GM19324 (cell line): ENCODE data around the gene SMAGP.

Source experiments
- ATAC-seq: cut with Tn5 transposase; IDR thresholded peaks from one replicate; pipeline ENCODE4 v1.9.1; 2021; ENCODE audit warnings: mild to moderate bottlenecking, moderate library complexity; ENCODE audit not compliant: unreplicated experiment, low FRiP score

Gene SMAGP

DNA sequence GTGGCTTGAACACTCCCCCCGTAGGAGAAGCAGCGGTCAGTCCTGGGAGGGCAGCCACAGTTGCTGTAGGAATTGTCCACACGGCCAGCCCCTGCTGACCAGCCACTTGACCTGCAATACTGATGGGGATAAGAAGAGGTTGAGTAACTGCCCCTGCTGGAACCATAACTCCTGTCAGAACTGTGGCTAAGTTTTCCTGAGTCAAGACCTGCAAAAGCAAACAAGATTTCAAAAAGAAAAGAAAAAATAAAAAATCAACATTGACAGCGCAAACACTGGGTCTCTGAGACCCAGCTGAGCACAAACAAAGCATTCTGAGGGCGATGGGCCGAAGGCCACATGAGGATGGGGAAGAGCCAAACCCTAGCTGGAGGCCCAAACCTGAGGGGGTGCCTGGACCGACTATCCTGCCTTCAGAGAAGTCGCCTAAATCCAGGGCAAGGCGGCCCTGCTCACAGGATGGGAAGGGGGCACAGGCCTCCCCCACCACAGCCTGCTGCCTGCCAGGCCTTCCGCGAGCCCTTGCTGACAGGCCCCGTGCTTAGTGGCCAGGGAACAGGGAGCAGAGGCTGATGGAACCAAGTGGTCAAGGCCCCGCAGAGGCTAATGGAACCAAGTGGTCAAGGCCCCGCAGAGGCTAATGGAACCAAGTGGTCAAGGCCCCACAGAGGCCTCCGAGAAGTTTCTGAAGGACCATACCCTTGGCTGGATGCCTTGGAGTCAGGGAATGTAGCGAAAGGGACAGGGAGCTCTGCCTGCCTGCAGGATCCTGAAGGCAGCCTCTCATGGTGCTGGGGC is 71.4 kb downstream of the SMAGP start:
- ATAC-seq, result no peak

GRCh38 chr12:51197736-51198567 is 72.3 kb downstream of the SMAGP start:
- ATAC-seq, result no peak

DNA sequence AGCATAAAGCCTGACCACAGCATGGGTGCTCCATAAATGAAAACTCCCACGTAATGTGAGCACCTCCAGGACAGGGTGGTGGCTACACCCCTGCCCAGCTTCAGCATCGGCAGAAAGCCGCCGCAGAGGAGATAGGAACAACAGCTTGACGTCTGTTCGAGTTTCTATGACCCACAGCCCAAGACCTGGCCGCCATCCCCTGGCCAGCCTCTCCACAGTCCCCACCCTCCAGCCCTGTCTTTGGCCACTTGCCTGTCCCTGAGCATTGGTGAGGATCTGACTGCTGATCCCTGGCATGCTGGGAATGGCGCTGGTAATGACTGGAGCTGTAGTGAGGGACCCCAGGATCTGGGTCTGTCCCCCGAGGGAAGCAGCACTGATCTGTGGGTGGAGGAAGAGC is 73.7 kb downstream of the SMAGP start:
- ATAC-seq, result no peak

- ATAC-seq, result no peak
Observed at GRCh38 chr12:51195841-51196240, 74.4 kb downstream of the SMAGP start.
